ENCODE measurements around the gene SLMAP. TPM values are rescaled to one million over a fixed set of nuclear protein-coding genes. Genes with fewer than 3 reads are reported as not detected.

The SLMAP gene
- polyA plus RNA-seq, 1 of the 3 experiments (the other 2 are of a cell fraction): 10.5 TPM

GRCh38 chr3:57966829-57967228 is 210.7 kb downstream of the SLMAP start (continued):
- TF ChIP-seq USF2 (IDR thresholded peaks at IDR 0.05; ENCODE audit: borderline replicate concordance, low read depth, low read length): no peak
- TF ChIP-seq MEF2A (IDR thresholded peaks at IDR 0.05; ENCODE audit: borderline replicate concordance, low read depth): no peak
- TF ChIP-seq USF1 (IDR thresholded peaks at IDR 0.05; ENCODE audit: borderline replicate concordance, low read depth): no peak
- TF ChIP-seq EZH2phosphoT487 (IDR thresholded peaks at IDR 0.05; ENCODE audit: borderline replicate concordance, low read depth): no peak

- Histone ChIP-seq H3K36me3 (replicated peaks in 1 of 2; ENCODE audit: control insufficient read depth in 1 of 2, insufficient read depth in 2 of 2, low read length in 1 of 2) (no peaks in the 10 kb centered on the region), H3K9me2 (no peaks in the 10 kb centered on the region), H4K20me1 (ENCODE audit: insufficient read depth) (no peaks in the 10 kb centered on the region), H3K4me1 (ENCODE audit: control insufficient read depth in 1 of 2, insufficient read depth in 2 of 2, low read depth in 1 of 2, low read length in 1 of 2) (peaks cover 0 to 11% of the 10 kb centered on the region in 2 experiments; a peak in 2 of 4 replicates), H2AFZ (ENCODE audit: low read depth) (no peak overlapping the region), H3K9ac (no peak overlapping the region), H3K9me3 (no peaks in the 10 kb centered on the region), H3K4me2 (no peak overlapping the region), H3K27ac (ENCODE audit: low read depth in 2 of 2, low read length in 1 of 2) (no peak overlapping the region), H3K79me2 (ENCODE audit: insufficient read depth) (no peaks in the 10 kb centered on the region), H3K4me3 (ENCODE audit: low read depth in 2 of 2, low read length in 1 of 2) (no peak overlapping the region), H3K27me3 (ENCODE audit: insufficient read depth) (no peaks in the 10 kb centered on the region), H3F3A (replicated peaks; ENCODE audit: insufficient read depth) (peaks cover 19% of the 10 kb centered on the region)
- WGBS (ENCODE audit: low lambda C conversion rate): 85% methylated on average over 9 of the region's 9 CpGs
- TF ChIP-seq EZH2phosphoT487 (IDR thresholded peaks at IDR 0.05; ENCODE audit: borderline replicate concordance, low read depth): no peak
- TF ChIP-seq CTCF (IDR thresholded peaks at IDR 0.05): no peak
- no peak for TF ChIP-seq GATA2 (CRISPR knock-in tag; IDR thresholded peaks at IDR 0.05)
- TF ChIP-seq CHD2 (IDR thresholded peaks at IDR 0.05; ENCODE audit: low read length, partially characterized antibody): no peak
- no peak for TF ChIP-seq YY1 (IDR thresholded peaks at IDR 0.05; ENCODE audit: low read depth)
- no peak for TF ChIP-seq REST (IDR thresholded peaks at IDR 0.05; ENCODE audit: low read depth, low read length)
- no peak for TF ChIP-seq EP300 (IDR thresholded peaks at IDR 0.05; ENCODE audit: borderline replicate concordance in 1 of 2, low read depth in 1 of 2, low read length in 1 of 2)
- no peak for TF ChIP-seq TAF1 (IDR thresholded peaks at IDR 0.05; ENCODE audit: borderline replicate concordance, low read depth, low read length)
- no peak for TF ChIP-seq PBX3 (IDR thresholded peaks at IDR 0.05)
- no peak for TF ChIP-seq MAX (IDR thresholded peaks at IDR 0.05; ENCODE audit: low read depth)
- no peak for TF ChIP-seq ZBTB33 (IDR thresholded peaks at IDR 0.05; ENCODE audit: borderline replicate concordance, low read depth)
- TF ChIP-seq SIN3A (IDR thresholded peaks at IDR 0.05; ENCODE audit: borderline replicate concordance, low read depth, low read length): no peak
- TF ChIP-seq FOXM1 (IDR thresholded peaks at IDR 0.05; ENCODE audit: low read depth): no peak
- no peak for TF ChIP-seq GABPA (IDR thresholded peaks at IDR 0.05; ENCODE audit: low read depth)
- no peak for TF ChIP-seq MXI1 (IDR thresholded peaks at IDR 0.05; ENCODE audit: low read depth, low read length)
- TF ChIP-seq RAD21 (IDR thresholded peaks at IDR 0.05; ENCODE audit: low read length): no peak
- no peak for TF ChIP-seq USF1 (IDR thresholded peaks at IDR 0.05; ENCODE audit: borderline replicate concordance, low read depth)
- no peak for TF ChIP-seq MEF2A (IDR thresholded peaks at IDR 0.05; ENCODE audit: borderline replicate concordance, low read depth)
- POLR2A ChIA-PET: no interaction called here
- CTCF ChIA-PET: no interaction called here
- DNase-seq: no peak
Measured at GRCh38 chr3:57967590-57967989, 211.5 kb downstream of the SLMAP start.

Measured in SK-N-SH (cell line).